SK-N-SH (cell line): ENCODE results near the gene WDR90. TPM values are rescaled to one million over a fixed set of nuclear protein-coding genes. Genes with fewer than 3 reads are reported as not detected.

Source experiments
- CTCF ChIA-PET: fragments of 300-600, 350-600 bp; formaldehyde crosslinking; extraction: SDS; loops from one replicate; lab custom pipeline; 2021; lab: Yijun Ruan, JAX
- POLR2A ChIA-PET: fragments of 350-600 bp; sonication (Branson Sonifier 250); formaldehyde crosslinking; extraction: SDS; loops from one replicate; lab custom pipeline; 2020; ENCODE audit warnings: antibody characterized with exemption, inconsistent platforms; lab: Yijun Ruan, JAX
- DNase-seq: peaks from one replicate; pipeline ENCODE4 v3.0.0; 2012
- H2AFZ ChIP-seq: fragments of 200-600 bp; sonication (generic); 2 replicates; pipeline ENCODE4 v1.8.1; 2016; ENCODE audit warnings: antibody characterized with exemption, mild to moderate bottlenecking, low read depth
- H3F3A ChIP-seq: fragments of 200-600 bp; sonication (generic); replicated peaks from 2 replicates; pipeline ENCODE3; 2016; ENCODE audit warnings: antibody characterized with exemption, mild to moderate bottlenecking; ENCODE audit not compliant: insufficient read depth
- H3K27ac ChIP-seq, 2 experiments: fragments of 200-500 bp in 1 of 2; fragments of 200-600 bp in 1 of 2; sonication (Bioruptor generic) in 1 of 2; sonication (generic), shearing (Covaris generic) in 1 of 2; 2 replicates each; pipeline versions ENCODE4 v1.5.1 to v1.6.1; 2014 to 2016; ENCODE audit warnings: low read depth in 2 of 2, inconsistent platforms in 1 of 2, low read length in 1 of 2, mild to moderate bottlenecking in 1 of 2, mixed read lengths in 1 of 2
- H3K27me3 ChIP-seq: fragments of 200-600 bp; sonication (generic), shearing (Covaris generic); 2 replicates; pipeline ENCODE4 v1.6.1; 2016; ENCODE audit warnings: mixed run types; ENCODE audit not compliant: insufficient read depth
- H3K36me3 ChIP-seq, 2 experiments: fragments of 200-500 bp in 1 of 2; fragments of 200-600 bp in 1 of 2; sonication (Bioruptor generic) in 1 of 2; sonication (generic) in 1 of 2; replicated peaks in 1 of 2; 2 replicates each; pipeline versions ENCODE3 to v1.5.1; 2014 to 2016; ENCODE audit warnings: low read length in 1 of 2, mild to moderate bottlenecking in 1 of 2; ENCODE audit not compliant: insufficient read depth in 2 of 2, control insufficient read depth in 1 of 2
- H3K4me1 ChIP-seq, 2 experiments: fragments of 200-500 bp in 1 of 2; fragments of 200-600 bp in 1 of 2; sonication (Bioruptor generic) in 1 of 2; sonication (generic), shearing (Covaris generic) in 1 of 2; 2 replicates each; pipeline versions ENCODE4 v1.5.1 to v1.6.1; 2014 to 2016; ENCODE audit warnings: low read depth in 1 of 2, low read length in 1 of 2, mixed run types in 1 of 2; ENCODE audit not compliant: insufficient read depth in 2 of 2, control insufficient read depth in 1 of 2
- H3K4me2 ChIP-seq: fragments of 200-600 bp; sonication (generic), shearing (Covaris generic); 2 replicates; pipeline ENCODE4 v1.6.1; 2017; ENCODE audit warnings: mixed run types
- H3K4me3 ChIP-seq, 2 experiments: fragments of 200-500 bp in 1 of 2; fragments of 200-600 bp in 1 of 2; sonication (Bioruptor generic) in 1 of 2; sonication (generic), shearing (Covaris generic) in 1 of 2; 2 replicates each; pipeline versions ENCODE4 v1.5.1 to v1.8.1; 2014 to 2016; ENCODE audit warnings: low read depth in 2 of 2, inconsistent platforms in 1 of 2, low read length in 1 of 2, mild to moderate bottlenecking in 1 of 2, mixed read lengths in 1 of 2, moderate library complexity in 1 of 2
- H3K79me2 ChIP-seq: fragments of 200-600 bp; sonication (generic); 2 replicates; pipeline ENCODE4 v1.8.1; 2017; ENCODE audit warnings: mild to moderate bottlenecking; ENCODE audit not compliant: insufficient read depth
- H3K9ac ChIP-seq: fragments of 200-600 bp; sonication (generic); 2 replicates; pipeline ENCODE4 v1.6.1; 2017; ENCODE audit warnings: mixed run types
- H3K9me2 ChIP-seq: fragments of 200-600 bp; sonication (generic); 2 replicates; pipeline ENCODE4 v1.6.1; 2017; ENCODE audit warnings: mixed run types
- H3K9me3 ChIP-seq: fragments of 200-600 bp; sonication (generic); 2 replicates; pipeline ENCODE4 v1.6.1; 2017; ENCODE audit warnings: mixed run types, mild to moderate bottlenecking, moderate library complexity
- H4K20me1 ChIP-seq: fragments of 200-600 bp; sonication (generic); 2 replicates; pipeline ENCODE4 v1.6.1; 2017; ENCODE audit warnings: mild to moderate bottlenecking, mixed run types; ENCODE audit not compliant: insufficient read depth
- CHD2 ChIP-seq: fragments of 150-350 bp; IDR thresholded peaks from 2 replicates; pipeline ENCODE4 v1.6.1; 2018; ENCODE audit warnings: low read length; ENCODE audit not compliant: partially characterized antibody
- EP300 ChIP-seq, 2 experiments: IDR thresholded peaks; 2 replicates each; pipeline versions ENCODE4 v1.4.0 to v1.6.1; 2012; ENCODE audit warnings: borderline replicate concordance in 1 of 2, low read depth in 1 of 2, low read length in 1 of 2
- EZH2phosphoT487 ChIP-seq: fragments of 200-600 bp; sonication (generic); IDR thresholded peaks from 2 replicates; pipeline ENCODE4 v1.6.1; 2017; ENCODE audit warnings: low read depth, mixed run types, mild to moderate bottlenecking, antibody characterized with exemption, moderate library complexity, borderline replicate concordance
- FOSL2 ChIP-seq: IDR thresholded peaks from 2 replicates; pipeline ENCODE4 v1.4.0; 2012; ENCODE audit warnings: low read depth, mild to moderate bottlenecking, moderate library complexity, borderline replicate concordance
- FOXJ3 ChIP-seq: sonication (generic); formaldehyde crosslinking; IDR thresholded peaks from 2 replicates; pipeline ENCODE4 v1.5.1; 2020; ENCODE audit warnings: mild to moderate bottlenecking, missing genetic modification reagents
- FOXM1 ChIP-seq: IDR thresholded peaks from 2 replicates; pipeline ENCODE4 v1.4.0; 2012; ENCODE audit warnings: low read depth, mild to moderate bottlenecking
- GABPA ChIP-seq: IDR thresholded peaks from 2 replicates; pipeline ENCODE4 v1.4.0; 2012; ENCODE audit warnings: low read depth, mild to moderate bottlenecking
- GATA2 ChIP-seq: sonication (generic); formaldehyde crosslinking; IDR thresholded peaks from 2 replicates; pipeline ENCODE4 v1.5.0; 2020; ENCODE audit warnings: mild to moderate bottlenecking, missing genetic modification reagents
- JUND ChIP-seq: IDR thresholded peaks from 2 replicates; pipeline ENCODE4 v1.4.0; 2012
- MEF2A ChIP-seq: IDR thresholded peaks from 2 replicates; pipeline ENCODE4 v1.4.0; 2012; ENCODE audit warnings: low read depth, borderline replicate concordance
- MXI1 ChIP-seq: IDR thresholded peaks from 2 replicates; pipeline ENCODE4 v1.6.1; 2012; ENCODE audit warnings: mild to moderate bottlenecking, low read depth, low read length, improper control_type of control experiment
- PBX3 ChIP-seq: IDR thresholded peaks from 2 replicates; pipeline ENCODE4; 2012
- POLR2AphosphoS5 ChIP-seq: IDR thresholded peaks from 2 replicates; pipeline ENCODE4 v1.6.1; 2012; ENCODE audit warnings: low read depth, low read length
- RCOR1 ChIP-seq: fragments of 150-350 bp; IDR thresholded peaks from 2 replicates; pipeline ENCODE4 v1.6.1; 2017; ENCODE audit warnings: antibody characterized with exemption, low read length
- TAF1 ChIP-seq: IDR thresholded peaks from 2 replicates; pipeline ENCODE4 v1.6.1; 2012; ENCODE audit warnings: low read depth, mild to moderate bottlenecking, low read length, moderate library complexity, borderline replicate concordance
- TEAD4 ChIP-seq: IDR thresholded peaks from 2 replicates; pipeline ENCODE4 v1.4.0; 2012; ENCODE audit warnings: mild to moderate bottlenecking, borderline replicate concordance; ENCODE audit not compliant: insufficient read depth
- WGBS: methylation state at CpG from one replicate; pipeline ENCODE4 v1.1.6; 2017; ENCODE audit warnings: low lambda C conversion rate; 5-methylcytosine and 5-hydroxymethylcytosine counted together
- polyA plus RNA-seq, 3 experiments: library from polyadenylated mRNA; depleted of rRNA; stranded (reverse); fragments of >200 nt; gene quantifications; 2 replicates each; pipeline ENCODE4 v1.2.3, GENCODE V29; 2012
- TF ChIP-seq, protein P1 (sequence below): IDR thresholded peaks from 2 replicates; pipeline ENCODE4 v1.6.1; 2012; ENCODE audit warnings: mild to moderate bottlenecking, low read depth, low read length, moderate library complexity
- TF ChIP-seq, protein P2 (sequence below): fragments of 150-350 bp; IDR thresholded peaks from 2 replicates; pipeline ENCODE4 v1.6.1; 2016; ENCODE audit warnings: mild to moderate bottlenecking, low read depth, low read length

Gene WDR90
- polyA plus RNA-seq, 1 of the 3 experiments (the other 2 are of a cell fraction), result 32.0 TPM

GRCh38 chr16:709566-710499, 60.7 kb downstream of the WDR90 start:
- Histone ChIP-seq H3K27me3 (no peaks in the 10 kb centered on the region), H3K9me3 (no peaks in the 10 kb centered on the region), H3K27ac (peak overlapping the region; percentile 82 to 84), H3K4me2 (peak overlapping the region; percentile 95), H3K4me1 (peaks cover 23 to 38% of the 10 kb centered on the region in 2 experiments; a peak in 2 of 4 replicates), H4K20me1 (no peaks in the 10 kb centered on the region; the same call in 1 of the 2 replicates), H3K36me3 (no peaks in the 10 kb centered on the region), H2AFZ (no peak overlapping the region), H3F3A (peaks cover 30% of the 10 kb centered on the region), H3K9ac (peak overlapping the region; percentile 60), H3K9me2 (no peaks in the 10 kb centered on the region)
- peak; percentile 91 for DNase-seq
- ChIA-PET POLR2A (interaction anchor here (0.6 to 2.8 kb wide), 5 partner anchors 11 to 78 kb away, joined by 4 to 19 read pairs (median 4); partner anchors contain the start of genes ANTKMT, CHTF18 and RPUSD1), CTCF (interaction anchor here (0.9 to 22.4 kb wide), 11 partner anchors 8 to 393 kb away, joined by 3 to 358 read pairs (median 5); partner anchors contain the start of genes ANTKMT, CCDC78, CHTF18 and CIAO3)
- WGBS, result 26% methylated on average over 24 of the region's 30 CpGs
- TF ChIP-seq MXI1 (peak; percentile 100), PBX3 (no peak), FOXM1 (peak; percentile 90), FOSL2 (peak; percentile 48; the same call in 1 of the 2 replicates), RCOR1 (0 out of 2 replicates have a peak, but pooled peaks have one; percentile 16), TEAD4 (no peak), GATA2 (CRISPR knock-in tag) (peak; percentile 53; the same call in 1 of the 2 replicates), CHD2 (peak; percentile 8), MEF2A (no peak; the same call in 1 of the 2 replicates)
- TF ChIP-seq, all 33 proteins: peak for 6
- H3K79me2 ChIP-seq, result peaks cover 3% of the 10 kb centered on the region; the same call in 1 of the 2 replicates
- H3K4me3 ChIP-seq, result peak overlapping the region; percentile 29 to 61; a peak in 3 of 4 replicates

- DNase-seq, result no peak
- no peak for TF ChIP-seq POLR2AphosphoS5
- no peak for TF ChIP-seq FOXJ3 (CRISPR knock-in tag)
- no peak for TF ChIP-seq EZH2phosphoT487
- no peak for TF ChIP-seq EP300 (IDR thresholded peaks at IDR 0.05; ENCODE audit: borderline replicate concordance in 1 of 2, low read depth in 1 of 2, low read length in 1 of 2)
- TF ChIP-seq JUND, result no peak
- TF ChIP-seq, protein P1, sequence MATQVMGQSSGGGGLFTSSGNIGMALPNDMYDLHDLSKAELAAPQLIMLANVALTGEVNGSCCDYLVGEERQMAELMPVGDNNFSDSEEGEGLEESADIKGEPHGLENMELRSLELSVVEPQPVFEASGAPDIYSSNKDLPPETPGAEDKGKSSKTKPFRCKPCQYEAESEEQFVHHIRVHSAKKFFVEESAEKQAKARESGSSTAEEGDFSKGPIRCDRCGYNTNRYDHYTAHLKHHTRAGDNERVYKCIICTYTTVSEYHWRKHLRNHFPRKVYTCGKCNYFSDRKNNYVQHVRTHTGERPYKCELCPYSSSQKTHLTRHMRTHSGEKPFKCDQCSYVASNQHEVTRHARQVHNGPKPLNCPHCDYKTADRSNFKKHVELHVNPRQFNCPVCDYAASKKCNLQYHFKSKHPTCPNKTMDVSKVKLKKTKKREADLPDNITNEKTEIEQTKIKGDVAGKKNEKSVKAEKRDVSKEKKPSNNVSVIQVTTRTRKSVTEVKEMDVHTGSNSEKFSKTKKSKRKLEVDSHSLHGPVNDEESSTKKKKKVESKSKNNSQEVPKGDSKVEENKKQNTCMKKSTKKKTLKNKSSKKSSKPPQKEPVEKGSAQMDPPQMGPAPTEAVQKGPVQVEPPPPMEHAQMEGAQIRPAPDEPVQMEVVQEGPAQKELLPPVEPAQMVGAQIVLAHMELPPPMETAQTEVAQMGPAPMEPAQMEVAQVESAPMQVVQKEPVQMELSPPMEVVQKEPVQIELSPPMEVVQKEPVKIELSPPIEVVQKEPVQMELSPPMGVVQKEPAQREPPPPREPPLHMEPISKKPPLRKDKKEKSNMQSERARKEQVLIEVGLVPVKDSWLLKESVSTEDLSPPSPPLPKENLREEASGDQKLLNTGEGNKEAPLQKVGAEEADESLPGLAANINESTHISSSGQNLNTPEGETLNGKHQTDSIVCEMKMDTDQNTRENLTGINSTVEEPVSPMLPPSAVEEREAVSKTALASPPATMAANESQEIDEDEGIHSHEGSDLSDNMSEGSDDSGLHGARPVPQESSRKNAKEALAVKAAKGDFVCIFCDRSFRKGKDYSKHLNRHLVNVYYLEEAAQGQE, result no peak
- no peak for TF ChIP-seq FOXM1
- TF ChIP-seq, protein P2, sequence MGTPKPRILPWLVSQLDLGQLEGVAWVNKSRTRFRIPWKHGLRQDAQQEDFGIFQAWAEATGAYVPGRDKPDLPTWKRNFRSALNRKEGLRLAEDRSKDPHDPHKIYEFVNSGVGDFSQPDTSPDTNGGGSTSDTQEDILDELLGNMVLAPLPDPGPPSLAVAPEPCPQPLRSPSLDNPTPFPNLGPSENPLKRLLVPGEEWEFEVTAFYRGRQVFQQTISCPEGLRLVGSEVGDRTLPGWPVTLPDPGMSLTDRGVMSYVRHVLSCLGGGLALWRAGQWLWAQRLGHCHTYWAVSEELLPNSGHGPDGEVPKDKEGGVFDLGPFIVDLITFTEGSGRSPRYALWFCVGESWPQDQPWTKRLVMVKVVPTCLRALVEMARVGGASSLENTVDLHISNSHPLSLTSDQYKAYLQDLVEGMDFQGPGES, result no peak
- no peak for TF ChIP-seq TAF1
- no peak for TF ChIP-seq GABPA
Measured at GRCh38 chr16:710500-711075, 61.4 kb downstream of the WDR90 start.

More at GRCh38 chr16:710500-711075, 61.4 kb downstream of the WDR90 start:
- H3K9ac ChIP-seq, result peak overlapping the region; percentile 60; the same call in 1 of the 2 replicates
- CTCF ChIA-PET, result interaction anchor here (0.9 to 22.4 kb wide), 12 partner anchors 9 to 393 kb away, joined by 3 to 358 read pairs (median 5); partner anchors contain the start of genes ANTKMT, CCDC78, CHTF18 and CIAO3
- H3K9me3 ChIP-seq, result no peaks in the 10 kb centered on the region
- H3K4me2 ChIP-seq, result peak overlapping the region; percentile 95; the same call in 1 of the 2 replicates
- H3K27ac ChIP-seq, result peak overlapping the region; percentile 82 to 84; a peak in 3 of 4 replicates
- peaks cover 30% of the 10 kb centered on the region for H3F3A ChIP-seq
- no peaks in the 10 kb centered on the region for H3K9me2 ChIP-seq
- no peaks in the 10 kb centered on the region for H3K36me3 ChIP-seq
- 73% methylated on average over 12 of the region's 21 CpGs for WGBS
- POLR2A ChIA-PET, result interaction anchor here (0.6 to 2.8 kb wide), 4 partner anchors 10 to 35 kb away, joined by 4 to 19 read pairs (median 4); partner anchors contain the start of gene ANTKMT
- no peaks in the 10 kb centered on the region for H3K27me3 ChIP-seq
- no peaks in the 10 kb centered on the region for H4K20me1 ChIP-seq
- no peaks in the 10 kb centered on the region for H3K79me2 ChIP-seq
- H3K4me3 ChIP-seq, result no peak overlapping the region
- peaks cover 23 to 38% of the 10 kb centered on the region in 2 experiments; a peak in 2 of 4 replicates for H3K4me1 ChIP-seq
- H2AFZ ChIP-seq, result no peak overlapping the region
